K562 (cell line): ENCODE measurements around the gene SLC3A2. TPM values are rescaled to one million over a fixed set of nuclear protein-coding genes. Genes with fewer than 3 reads are reported as not detected.

Experiments used
- CHD2 ChIP-seq: IDR thresholded peaks from 2 replicates; pipeline ENCODE4 v1.6.1; 2011; ENCODE audit warnings: low read depth, low read length
- DIDO1 ChIP-seq: fragments of 450-650 bp; IDR thresholded peaks from 2 replicates; pipeline ENCODE4 v1.6.1; 2016; ENCODE audit warnings: low read depth, missing biosample characterization, missing genetic modification characterization
- E4F1 ChIP-seq: fragments of 250-450 bp; sonication (Bioruptor Pico); IDR thresholded peaks from 2 replicates; pipeline ENCODE4 v1.5.0; 2021; ENCODE audit warnings: mild to moderate bottlenecking, borderline replicate concordance
- GATAD2A ChIP-seq: fragments of 450-650 bp; IDR thresholded peaks from 2 replicates; pipeline ENCODE4 v1.6.1; 2017
- HDAC8 ChIP-seq: fragments of 450-650 bp; IDR thresholded peaks from 2 replicates; pipeline ENCODE4 v1.6.1; 2016; ENCODE audit warnings: mild to moderate bottlenecking, missing genetic modification characterization, moderate library complexity, missing compliant biosample characterization
- POLR2B ChIP-seq: fragments of 450-650 bp; IDR thresholded peaks from 2 replicates; pipeline ENCODE4 v1.6.1; 2018; ENCODE audit warnings: low read depth; ENCODE audit not compliant: partially characterized antibody
- PTRF ChIP-seq: fragments of 450-650 bp; IDR thresholded peaks from 2 replicates; pipeline ENCODE4 v1.6.1; 2016; ENCODE audit warnings: mild to moderate bottlenecking, missing genetic modification characterization, missing compliant biosample characterization
- RFX7 ChIP-seq: fragments of 250-450 bp; sonication (Bioruptor Pico); IDR thresholded peaks from 2 replicates; pipeline ENCODE4 v1.5.1; 2021; ENCODE audit warnings: mild to moderate bottlenecking
- TAL1 ChIP-seq: fragments of 450-650 bp; IDR thresholded peaks from 2 replicates; pipeline ENCODE4 v1.6.1; 2016; ENCODE audit warnings: mild to moderate bottlenecking
- TFAP4 ChIP-seq: sonication (generic); formaldehyde crosslinking; IDR thresholded peaks from 2 replicates; pipeline ENCODE4 v1.8.0; 2022; ENCODE audit warnings: missing genetic modification reagents, mild to moderate bottlenecking, moderate library complexity, borderline replicate concordance
- THRAP3 ChIP-seq: fragments of 450-650 bp; IDR thresholded peaks from 2 replicates; pipeline ENCODE4 v1.6.1; 2016; ENCODE audit warnings: mild to moderate bottlenecking, inconsistent platforms, borderline replicate concordance
- TRIM25 ChIP-seq: fragments of 450-650 bp; IDR thresholded peaks from 2 replicates; pipeline ENCODE4 v1.7.0; 2016; ENCODE audit warnings: borderline replicate concordance
- VEZF1 ChIP-seq: fragments of 200-800 bp; sonication (Bioruptor generic); IDR thresholded peaks from 2 replicates; pipeline ENCODE4 v1.6.1; 2017; ENCODE audit warnings: missing genetic modification characterization, missing compliant biosample characterization
- ZNF592 ChIP-seq: fragments of 450-650 bp; IDR thresholded peaks from 2 replicates; pipeline ENCODE4 v1.6.1; 2017; ENCODE audit warnings: antibody characterized with exemption, mild to moderate bottlenecking
- polyA plus RNA-seq, 8 experiments: library from polyadenylated mRNA; depleted of rRNA in 4 of 8; stranded (reverse) in 5 of 8; unstranded in 3 of 8; fragments of >200 nt; fragmentation: Nextera tagmentation in 2 of 8; fragmentation: Illumina TruSeq in 1 of 8; extraction: Ambion mirVana in 2 of 8; extraction: Trizol in 1 of 8; gene quantifications; 2 replicates each; pipeline versions ENCODE4 v1.2.1 to v1.2.3, GENCODE V29; 2011 to 2014; ENCODE audit warnings: inconsistent platforms in 1 of 8, missing spikeins in 1 of 8
- total RNA-seq, 7 experiments: library from RNA; depleted of rRNA in 6 of 7; stranded (reverse); fragments of >200 nt in 6 of 7; fragmentation: Illumina TruSeq in 2 of 7; extraction: Trizol in 2 of 7; gene quantifications; 2 replicates each; pipeline versions ENCODE4 v1.2.1 to v1.2.3, GENCODE V29; 2011 to 2021; ENCODE audit warnings: low replicate concordance in 1 of 7

The SLC3A2 gene
- total and polyA plus RNA-seq, 9 of the 15 experiments (the other 6 are each of a cell fraction or from before 2014, with no cell fraction given) = 20.0 to 296 (median 214) TPM

- no peak for TF ChIP-seq E4F1 (CRISPR knock-in tag)
- TF ChIP-seq PTRF (tag) = no peak
- no peak for TF ChIP-seq THRAP3
- no peak for TF ChIP-seq VEZF1
- TF ChIP-seq ZNF592 = no peak
- TF ChIP-seq RFX7 (CRISPR knock-in tag) = no peak
- no peak for TF ChIP-seq CHD2
- TF ChIP-seq GATAD2A = no peak
- no peak for TF ChIP-seq HDAC8 (tag)
- no peak for TF ChIP-seq TRIM25
- peak; percentile 33 for TF ChIP-seq POLR2B
- no peak for TF ChIP-seq TAL1
- peak; percentile 33; the same call in 1 of the 2 replicates for TF ChIP-seq TFAP4
- TF ChIP-seq DIDO1 (tag) = no peak
Measured at GRCh38 chr11:62832336-62833234, 48.1 kb upstream of the SLC3A2 start, which contains the start of gene TEX54 (continued).
